ENCODE data around the gene GUCA1A.

GUCA1A gene

GRCh38 chr6:42217519-42218367 lies 44.6 kb downstream of the GUCA1A start, which contains the start of gene MRPS10:
TSS of gene MRPS10 (minus strand) at chr6:42217861. CDS start at chr6:42217849, 12 bp downstream.
- Histone ChIP-seq H2AFZ (ENCODE audit: low read length) (peak within 1 kb of the TSS; percentile 96), H3K9me3 (ENCODE audit: insufficient read depth, low read depth, low read length) (no peaks in the 10 kb centered on the region), H3K9me2 (replicated peaks; ENCODE audit: low read depth, low read length) (no peaks in the 10 kb centered on the region), H3K4me3 (ENCODE audit: low read length, poor library complexity, severe bottlenecking) (peak within 1 kb of the TSS; percentile 90), H3K27me3 (ENCODE audit: insufficient read depth, low read length, poor library complexity, severe bottlenecking) (no peaks in the 10 kb centered on the region), H3F3A (ENCODE audit: low read depth) (no peaks in the 10 kb centered on the region), H3K79me2 (ENCODE audit: insufficient read depth, low read length) (peaks cover 26% of the 10 kb centered on the region), H4K20me1 (ENCODE audit: insufficient read depth, low read length, poor library complexity, severe bottlenecking) (no peaks in the 10 kb centered on the region), H3K36me3 (ENCODE audit: insufficient read depth, low read length) (peaks cover 11% of the 10 kb centered on the region; the same call in 1 of the 2 replicates), H3K4me2 (ENCODE audit: low read depth, low read length, poor library complexity, severe bottlenecking) (peak within 1 kb of the TSS; percentile 82), H3K9ac (ENCODE audit: low read depth, low read length, poor library complexity, severe bottlenecking) (peak within 1 kb of the TSS; percentile 89), H3K4me1 (ENCODE audit: insufficient read depth, low read length, poor library complexity, severe bottlenecking) (peaks cover 9% of the 10 kb centered on the region)
- TF ChIP-seq EZH2phosphoT487 (IDR thresholded peaks at IDR 0.05; ENCODE audit: borderline replicate concordance) (no peak), CTCF (conservative IDR thresholded peaks at IDR 0.05; ENCODE audit: low read length) (no peak)

GRCh38 chr6:42220807-42221206 lies 47.6 kb downstream of the GUCA1A start:
- Histone ChIP-seq H3K36me3 (ENCODE audit: insufficient read depth, low read length) (no peaks in the 10 kb centered on the region), H2AFZ (ENCODE audit: low read length) (no peak overlapping the region), H4K20me1 (ENCODE audit: insufficient read depth, low read length, poor library complexity, severe bottlenecking) (no peaks in the 10 kb centered on the region), H3K27me3 (ENCODE audit: insufficient read depth, low read length, poor library complexity, severe bottlenecking) (no peaks in the 10 kb centered on the region), H3K9me3 (ENCODE audit: insufficient read depth, low read depth, low read length) (no peaks in the 10 kb centered on the region), H3K9me2 (replicated peaks; ENCODE audit: low read depth, low read length) (no peaks in the 10 kb centered on the region), H3K4me2 (ENCODE audit: low read depth, low read length, poor library complexity, severe bottlenecking) (no peak overlapping the region), H3F3A (ENCODE audit: low read depth) (no peaks in the 10 kb centered on the region), H3K79me2 (ENCODE audit: insufficient read depth, low read length) (peaks cover 15% of the 10 kb centered on the region), H3K9ac (ENCODE audit: low read depth, low read length, poor library complexity, severe bottlenecking) (no peak overlapping the region), H3K4me1 (ENCODE audit: insufficient read depth, low read length, poor library complexity, severe bottlenecking) (peaks cover 3% of the 10 kb centered on the region), H3K4me3 (ENCODE audit: low read length, poor library complexity, severe bottlenecking) (no peak overlapping the region)
- TF ChIP-seq EZH2phosphoT487 (IDR thresholded peaks at IDR 0.05; ENCODE audit: borderline replicate concordance) (no peak), CTCF (conservative IDR thresholded peaks at IDR 0.05; ENCODE audit: low read length) (no peak)

- H3K9me2 ChIP-seq (replicated peaks; ENCODE audit: low read depth, low read length), result no peaks in the 10 kb centered on the region
- H3K36me3 ChIP-seq (ENCODE audit: insufficient read depth, low read length), result no peaks in the 10 kb centered on the region
- H3K79me2 ChIP-seq (ENCODE audit: insufficient read depth, low read length), result peaks cover 11% of the 10 kb centered on the region
- H3K9ac ChIP-seq (ENCODE audit: low read depth, low read length, poor library complexity, severe bottlenecking), result no peak overlapping the region
- TF ChIP-seq EZH2phosphoT487 (IDR thresholded peaks at IDR 0.05; ENCODE audit: borderline replicate concordance), result no peak
- no peak for TF ChIP-seq CTCF (conservative IDR thresholded peaks at IDR 0.05; ENCODE audit: low read length)
- peaks cover 2% of the 10 kb centered on the region for H3K4me1 ChIP-seq (ENCODE audit: insufficient read depth, low read length, poor library complexity, severe bottlenecking)
- no peak overlapping the region for H3K4me3 ChIP-seq (ENCODE audit: low read length, poor library complexity, severe bottlenecking)
- H2AFZ ChIP-seq (ENCODE audit: low read length), result no peak overlapping the region
- no peaks in the 10 kb centered on the region for H3K27me3 ChIP-seq (ENCODE audit: insufficient read depth, low read length, poor library complexity, severe bottlenecking)
- H3K9me3 ChIP-seq (ENCODE audit: insufficient read depth, low read depth, low read length), result no peaks in the 10 kb centered on the region
- no peaks in the 10 kb centered on the region for H3F3A ChIP-seq (ENCODE audit: low read depth)
- no peak overlapping the region for H3K4me2 ChIP-seq (ENCODE audit: low read depth, low read length, poor library complexity, severe bottlenecking)
- H4K20me1 ChIP-seq (ENCODE audit: insufficient read depth, low read length, poor library complexity, severe bottlenecking), result no peaks in the 10 kb centered on the region
Measured at GRCh38 chr6:42221546-42221945, 48.4 kb downstream of the GUCA1A start.
